Trophoblast cell (in vitro differentiated cells and primary cell): Measurements from ENCODE around the gene FKBP9.
"Not testable (repeated sequence)": the region's sequence is repeated elsewhere in the genome, so short reads cannot be mapped to it uniquely, and the experiment has no call there.

Experiments
- DNase-seq, 2 donors: peaks; one replicate each; pipeline ENCODE4 v3.0.0-alpha.2; 2016
- H2AFZ ChIP-seq: 2 replicates; pipeline ENCODE4 v1.6.1; 2013; ENCODE audit warnings: low read length, moderate library complexity, mild to moderate bottlenecking; ENCODE audit not compliant: insufficient read depth, poor library complexity
- H2AK5ac ChIP-seq: 2 replicates; pipeline ENCODE4 v1.6.1; 2013; ENCODE audit warnings: mild to moderate bottlenecking, low read length
- H2BK120ac ChIP-seq: 2 replicates; pipeline ENCODE4 v1.6.1; 2013; ENCODE audit warnings: low read length, mild to moderate bottlenecking, moderate library complexity; ENCODE audit not compliant: insufficient read depth, poor library complexity
- H2BK12ac ChIP-seq: 2 replicates; pipeline ENCODE4 v1.6.1; 2013; ENCODE audit warnings: mild to moderate bottlenecking, low read length, moderate library complexity
- H2BK5ac ChIP-seq: 2 replicates; pipeline ENCODE4 v1.6.1; 2013; ENCODE audit warnings: low read length, low read depth, moderate library complexity, mild to moderate bottlenecking; ENCODE audit not compliant: poor library complexity
- H3K14ac ChIP-seq: 2 replicates; pipeline ENCODE4 v1.6.1; 2013; ENCODE audit warnings: mild to moderate bottlenecking, low read length
- H3K18ac ChIP-seq: 2 replicates; pipeline ENCODE4 v1.6.1; 2013; ENCODE audit warnings: mild to moderate bottlenecking, low read length
- H3K23ac ChIP-seq: 2 replicates; pipeline ENCODE4 v1.6.1; 2013; ENCODE audit warnings: low read length
- H3K27ac ChIP-seq: 2 replicates; pipeline ENCODE4 v1.5.1; 2013; ENCODE audit warnings: low read depth, mild to moderate bottlenecking, inconsistent platforms, low read length, moderate library complexity
- H3K27me3 ChIP-seq: 2 replicates; pipeline ENCODE4 v1.6.1; 2013; ENCODE audit warnings: inconsistent platforms, mild to moderate bottlenecking, low read length, moderate library complexity; ENCODE audit not compliant: insufficient read depth
- H3K36me3 ChIP-seq, 2 experiments: 1 replicate in 1 of 2; 2 replicates in 1 of 2; pipeline ENCODE4 v1.6.1; 2013; ENCODE audit warnings: low read length in 2 of 2, mild to moderate bottlenecking in 2 of 2, moderate library complexity in 1 of 2; ENCODE audit not compliant: insufficient read depth in 2 of 2, control insufficient read depth in 1 of 2
- H3K4ac ChIP-seq: 2 replicates; pipeline ENCODE4 v1.6.1; 2013; ENCODE audit warnings: low read depth, mild to moderate bottlenecking, low read length, moderate library complexity
- H3K4me1 ChIP-seq, 2 experiments: 1 replicate in 1 of 2; 2 replicates in 1 of 2; pipeline ENCODE4 v1.6.1; 2013; ENCODE audit warnings: low read length in 2 of 2, mild to moderate bottlenecking in 2 of 2, moderate library complexity in 1 of 2; ENCODE audit not compliant: insufficient read depth in 2 of 2, control insufficient read depth in 1 of 2
- H3K4me2 ChIP-seq: 2 replicates; pipeline ENCODE4 v1.6.1; 2013; ENCODE audit warnings: inconsistent platforms, mild to moderate bottlenecking, low read length, moderate library complexity
- H3K4me3 ChIP-seq: 2 replicates; pipeline ENCODE4 v1.5.1; 2013; ENCODE audit warnings: mild to moderate bottlenecking, low read depth, low read length, inconsistent platforms
- H3K79me1 ChIP-seq: one replicate; pipeline ENCODE4 v1.6.1; 2013; ENCODE audit warnings: low read length
- H3K79me2 ChIP-seq: 2 replicates; pipeline ENCODE4 v1.6.1; 2013; ENCODE audit warnings: low read length, mild to moderate bottlenecking; ENCODE audit not compliant: control insufficient read depth, insufficient read depth, poor library complexity
- H3K9ac ChIP-seq: 2 replicates; pipeline ENCODE4 v1.6.1; 2013; ENCODE audit warnings: mild to moderate bottlenecking, low read length
- H3K9me3 ChIP-seq: 2 replicates; pipeline ENCODE4 v1.6.1; 2013; ENCODE audit warnings: low read depth, mild to moderate bottlenecking, control low read depth, inconsistent platforms, low read length; ENCODE audit not compliant: insufficient read depth
- H4K12ac ChIP-seq: 2 replicates; pipeline ENCODE4 v1.6.1; 2013; ENCODE audit warnings: low read depth, mild to moderate bottlenecking, low read length, moderate library complexity
- H4K8ac ChIP-seq: 2 replicates; pipeline ENCODE4 v1.6.1; 2013; ENCODE audit warnings: low read depth, mild to moderate bottlenecking, low read length, moderate library complexity
- H4K91ac ChIP-seq: one replicate; pipeline ENCODE4 v1.6.1; 2013; ENCODE audit warnings: low read depth, mild to moderate bottlenecking, low read length, moderate library complexity
- WGBS: extraction: QIAGEN DNeasy Blood & Tissue Kit; methylation state at CpG from one replicate; pipeline ENCODE4 v1.1.7; 2013; ENCODE audit warnings: missing lambda C conversion rate; ENCODE audit not compliant: insufficient read length, insufficient coverage; ENCODE audit errors: extremely low coverage; 5-methylcytosine and 5-hydroxymethylcytosine counted together

The FKBP9 gene

DNA sequence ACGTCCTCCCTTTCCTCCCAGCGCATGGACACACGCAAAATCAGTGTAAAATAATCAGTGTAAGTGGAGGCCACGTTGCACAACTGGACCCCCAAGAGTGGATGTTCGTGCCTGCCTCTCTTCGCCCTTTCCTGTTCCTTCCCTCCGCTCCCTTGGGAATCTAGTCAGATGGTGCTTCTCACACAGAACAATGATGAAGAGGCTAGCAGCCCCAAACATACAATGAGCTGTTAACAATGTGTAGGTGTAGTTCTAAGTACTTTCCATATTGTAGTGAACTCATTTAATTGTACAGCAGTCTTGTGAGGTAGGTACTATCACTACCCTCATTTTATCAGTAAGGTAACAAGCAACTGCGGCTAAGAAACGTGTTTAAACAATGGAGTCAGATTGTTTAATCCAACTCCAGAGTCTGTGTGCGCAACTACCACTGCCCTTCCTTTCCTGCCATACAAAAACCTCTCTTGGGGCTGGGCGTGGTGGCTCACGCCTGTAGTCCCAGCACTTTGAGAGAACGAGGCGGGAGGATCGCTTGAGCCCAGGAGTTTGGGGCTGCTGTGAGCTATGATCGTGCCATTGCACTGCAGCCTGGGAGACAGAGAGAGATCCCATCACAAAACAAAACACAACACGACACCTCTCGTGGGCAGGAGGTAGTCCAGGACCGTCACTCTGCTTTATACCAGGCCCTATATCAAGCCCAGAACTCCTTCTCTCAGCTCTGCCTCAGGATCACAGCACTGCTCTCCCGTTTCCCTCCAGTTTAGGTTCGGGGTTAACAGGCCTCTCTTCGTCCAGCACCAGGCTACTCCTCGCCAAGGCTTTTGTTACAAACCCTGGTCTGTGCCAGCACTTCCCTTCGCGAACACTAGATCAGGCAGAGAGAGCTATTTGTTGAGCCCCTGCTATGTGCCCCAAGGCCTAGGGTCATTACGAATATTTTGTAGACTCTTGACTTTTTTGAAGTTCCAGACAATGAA lies 1.1 kb downstream of the FKBP9 start:
- peak overlapping the region; percentile 87 for H3K4me2 ChIP-seq
- no peaks in the 10 kb centered on the region for H3K36me3 ChIP-seq
- peaks cover 0 to 4% of the 10 kb centered on the region in 2 experiments for H3K4me1 ChIP-seq
- H4K91ac ChIP-seq, result peak overlapping the region; percentile 53
- peak overlapping the region; percentile 14 for H3K4ac ChIP-seq
- H4K8ac ChIP-seq, result peak overlapping the region; percentile 57
- H3K79me2 ChIP-seq, result peaks cover 5% of the 10 kb centered on the region
- no peak overlapping the region for H2AK5ac ChIP-seq
- peaks cover 8% of the 10 kb centered on the region for H3K79me1 ChIP-seq
- H3K23ac ChIP-seq, result no peak overlapping the region
- peak overlapping the region; percentile 77 for H3K18ac ChIP-seq
- H2AFZ ChIP-seq, result peak overlapping the region; percentile 71
- peak overlapping the region; percentile 78 for H3K9ac ChIP-seq
- H3K4me3 ChIP-seq, result peak overlapping the region; percentile 92
- no peaks in the 10 kb centered on the region for H3K27me3 ChIP-seq
- peak overlapping the region; percentile 89 for H4K12ac ChIP-seq
- no peak for DNase-seq
- WGBS, result no CpG with 5 or more reads among the region's 26 CpGs
- no peak overlapping the region for H2BK5ac ChIP-seq
- H3K14ac ChIP-seq, result peak overlapping the region; percentile 78
- H3K9me3 ChIP-seq, result no peaks in the 10 kb centered on the region
- H2BK120ac ChIP-seq, result no peak overlapping the region
- no peak overlapping the region for H2BK12ac ChIP-seq
- H3K27ac ChIP-seq, result no peak overlapping the region

DNA sequence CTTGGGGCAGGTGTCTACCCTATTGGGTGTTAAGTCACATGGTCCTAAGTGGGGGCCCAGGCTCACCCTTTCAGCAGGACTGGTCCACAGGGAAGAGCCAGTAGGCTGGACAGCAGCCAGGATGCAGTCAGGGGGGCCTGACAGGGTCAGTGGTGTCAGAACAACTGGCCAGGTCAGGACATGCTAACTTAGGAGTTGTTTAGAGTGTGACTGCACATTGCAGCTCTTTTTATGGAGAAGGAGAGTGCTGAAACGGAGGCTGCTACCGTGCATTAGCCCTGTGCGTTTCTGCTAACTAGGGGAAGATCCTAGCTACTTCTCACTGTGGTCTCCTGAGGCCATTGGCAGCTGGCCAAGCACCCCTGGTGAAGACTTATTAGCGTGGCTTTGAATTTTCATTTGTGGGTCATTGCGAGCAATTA lies 6.7 kb downstream of the FKBP9 start:
- H3K18ac ChIP-seq, H3K27me3 ChIP-seq, H2BK5ac ChIP-seq, H3K4me1 ChIP-seq, H3K36me3 ChIP-seq, H4K12ac ChIP-seq, H3K4ac ChIP-seq, H3K14ac ChIP-seq, H3K23ac ChIP-seq, H3K79me2 ChIP-seq, H2BK120ac ChIP-seq, H4K91ac ChIP-seq, H2BK12ac ChIP-seq, H2AFZ ChIP-seq, H3K9ac ChIP-seq, H3K4me3 ChIP-seq, DNase-seq, H3K9me3 ChIP-seq, H4K8ac ChIP-seq, H3K79me1 ChIP-seq, H3K27ac ChIP-seq, H2AK5ac ChIP-seq, H3K4me2 ChIP-seq: not testable (repeated sequence)
- no CpG with 5 or more reads among the region's 5 CpGs for WGBS

DNA sequence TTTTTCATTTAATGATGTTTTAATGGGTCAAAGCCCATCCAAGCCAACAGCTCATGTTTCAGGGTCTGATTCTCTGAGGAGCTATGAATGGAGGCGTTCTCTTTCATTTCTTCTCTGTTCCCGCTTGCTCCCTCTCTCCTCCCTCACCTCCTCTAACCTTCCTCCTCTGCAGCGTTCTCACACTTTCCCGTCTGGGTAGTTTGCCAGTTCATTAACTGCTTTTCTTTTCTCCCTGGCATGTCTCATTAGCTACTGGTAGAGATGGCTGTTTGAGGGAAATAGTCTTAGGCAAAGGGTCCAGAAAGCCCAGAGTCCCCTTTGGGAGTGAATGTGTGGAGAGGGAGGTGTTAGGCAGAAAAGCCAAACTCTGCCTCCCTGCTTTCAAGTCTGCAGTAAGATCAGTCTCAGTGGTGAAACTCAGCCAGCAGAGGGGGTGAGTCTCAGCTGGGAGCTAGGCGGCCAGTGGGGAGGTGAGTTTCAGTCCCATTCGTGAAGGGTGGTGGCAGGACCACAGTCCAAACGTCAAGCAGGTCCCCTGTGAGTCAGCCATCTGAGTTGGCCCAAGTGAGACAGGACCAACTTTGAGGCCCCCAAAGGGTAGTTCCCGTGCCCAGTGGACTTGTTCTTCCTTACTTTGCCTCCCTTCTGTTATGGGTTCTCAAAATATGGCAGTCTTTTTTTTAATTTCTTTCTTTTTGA lies 7.4 kb downstream of the FKBP9 start:
- H3K27me3 ChIP-seq, H4K12ac ChIP-seq, H3K36me3 ChIP-seq, H4K8ac ChIP-seq, DNase-seq, H3K23ac ChIP-seq, H4K91ac ChIP-seq, H2BK12ac ChIP-seq, H3K18ac ChIP-seq, H3K4me1 ChIP-seq, H3K4me3 ChIP-seq, H3K14ac ChIP-seq, H3K4ac ChIP-seq, H2BK120ac ChIP-seq, H2AFZ ChIP-seq, H3K9ac ChIP-seq, H2BK5ac ChIP-seq, H3K79me1 ChIP-seq, H3K27ac ChIP-seq, H3K4me2 ChIP-seq, H3K9me3 ChIP-seq, H2AK5ac ChIP-seq, H3K79me2 ChIP-seq: not testable (repeated sequence)
- WGBS, result no CpG with 5 or more reads among the region's 8 CpGs

DNA sequence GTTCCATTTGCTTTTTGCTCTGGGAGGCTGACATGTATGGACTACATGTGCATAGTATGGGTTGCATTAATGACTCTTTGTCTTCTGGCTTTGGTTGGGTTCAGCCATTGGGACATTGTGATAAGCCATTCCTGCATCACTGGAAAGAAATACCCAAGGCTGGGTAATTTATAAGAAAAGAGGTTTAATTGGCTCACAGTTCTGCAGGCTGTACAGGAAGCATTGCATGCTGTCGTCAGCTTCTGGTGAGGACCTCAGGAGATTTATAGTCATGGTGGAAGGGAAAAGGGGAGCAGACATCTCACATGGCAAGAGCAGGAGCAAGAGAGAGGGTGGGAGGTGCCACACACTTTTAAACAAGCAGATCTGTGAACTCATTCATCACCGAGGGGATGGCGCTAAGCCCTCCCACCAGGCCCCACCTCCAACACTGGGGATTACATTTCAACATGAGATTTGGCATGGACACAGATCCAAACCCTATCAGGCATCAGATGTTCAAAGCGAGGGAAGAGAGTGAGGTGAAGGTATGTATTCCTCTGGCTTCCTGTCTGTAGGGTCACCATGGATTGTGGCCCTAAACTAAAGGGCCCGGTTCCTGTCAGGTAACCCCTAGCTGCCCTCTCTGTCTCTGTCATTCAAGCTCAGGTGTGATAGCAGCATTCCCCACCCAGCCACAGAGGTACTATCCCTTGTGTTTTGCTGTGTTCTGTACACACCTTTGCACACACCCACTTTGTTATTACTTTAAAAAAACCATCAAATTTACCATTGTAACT lies 9.4 kb downstream of the FKBP9 start:
- H3K9me3 ChIP-seq, H2AK5ac ChIP-seq: not testable (repeated sequence)
- WGBS, result no CpG with 5 or more reads among the region's 5 CpGs

More for the DNA sequence above, 9.4 kb downstream of the FKBP9 start:
- H4K91ac ChIP-seq, H3K14ac ChIP-seq, H2BK5ac ChIP-seq, H3K9ac ChIP-seq, H3K27me3 ChIP-seq, H3K36me3 ChIP-seq, DNase-seq, H3K4ac ChIP-seq, H2BK12ac ChIP-seq, H3K23ac ChIP-seq, H3K79me2 ChIP-seq, H4K8ac ChIP-seq, H4K12ac ChIP-seq, H3K4me1 ChIP-seq, H3K18ac ChIP-seq, H2AFZ ChIP-seq, H2BK120ac ChIP-seq, H3K4me3 ChIP-seq, H3K27ac ChIP-seq, H3K4me2 ChIP-seq, H3K79me1 ChIP-seq: not testable (repeated sequence)
